GM18505 (cell line): Measurements from ENCODE around the gene TM9SF3.

ENCODE experiments used
- ATAC-seq: cut with Tn5 transposase; IDR thresholded peaks from one replicate; pipeline ENCODE4 v1.9.1; 2021; ENCODE audit not compliant: unreplicated experiment
- POLR2A ChIP-seq: IDR thresholded peaks from 4 replicates; pipeline ENCODE4 v1.6.1; 2011; ENCODE audit warnings: borderline replicate concordance; ENCODE audit not compliant: insufficient read depth, insufficient read length; ENCODE audit errors: extremely low read depth

Gene TM9SF3

DNA sequence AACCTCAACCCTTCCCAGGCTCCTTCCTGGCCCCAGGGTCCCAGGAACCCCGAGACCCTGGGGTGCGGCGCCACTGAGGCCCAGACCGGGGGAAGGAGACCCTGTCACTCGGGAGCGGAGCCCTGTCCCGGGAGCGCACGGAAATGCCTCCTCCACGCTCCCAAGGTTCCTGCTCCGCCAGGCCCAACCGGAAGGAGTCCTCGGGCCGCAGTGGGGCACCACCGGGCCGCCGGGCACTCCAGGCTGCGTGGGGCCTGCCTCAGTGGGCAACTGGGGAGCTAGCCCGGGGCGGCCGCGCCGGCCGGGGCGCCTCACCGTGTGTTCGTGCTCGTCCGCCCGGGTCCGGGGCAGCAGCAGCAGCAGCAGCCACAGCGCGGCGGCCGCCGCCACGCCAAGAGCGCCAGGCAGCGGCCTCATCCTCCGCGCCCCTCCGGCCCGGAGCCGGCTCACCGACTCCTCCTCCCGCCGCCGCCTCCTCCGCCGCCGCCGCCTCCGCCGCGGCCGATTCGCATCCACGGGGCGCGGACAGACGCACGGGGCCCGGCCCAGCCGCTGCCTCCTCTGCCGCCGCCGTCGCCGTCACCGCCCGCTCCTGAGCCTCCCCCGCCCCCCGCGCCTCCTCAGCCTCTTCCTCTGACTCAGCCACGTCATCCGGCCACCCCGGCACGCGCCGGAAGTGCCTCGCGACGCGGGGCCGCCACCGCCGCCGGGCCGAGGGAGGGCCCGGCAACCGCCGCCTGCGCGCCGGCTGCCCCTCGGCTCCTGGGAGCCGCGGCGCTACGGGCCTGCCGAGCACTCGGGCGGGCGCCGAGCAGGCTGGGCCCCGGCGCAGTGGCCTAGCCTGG, at the start of gene TM9SF3:
TSS of gene TM9SF3 (minus strand) at position 594 of the 845 bp plus-strand sequence. CDS start at position 417, 177 bp downstream.
- peak; percentile 67 for ATAC-seq
- TF ChIP-seq POLR2A = peak; percentile 95

DNA sequence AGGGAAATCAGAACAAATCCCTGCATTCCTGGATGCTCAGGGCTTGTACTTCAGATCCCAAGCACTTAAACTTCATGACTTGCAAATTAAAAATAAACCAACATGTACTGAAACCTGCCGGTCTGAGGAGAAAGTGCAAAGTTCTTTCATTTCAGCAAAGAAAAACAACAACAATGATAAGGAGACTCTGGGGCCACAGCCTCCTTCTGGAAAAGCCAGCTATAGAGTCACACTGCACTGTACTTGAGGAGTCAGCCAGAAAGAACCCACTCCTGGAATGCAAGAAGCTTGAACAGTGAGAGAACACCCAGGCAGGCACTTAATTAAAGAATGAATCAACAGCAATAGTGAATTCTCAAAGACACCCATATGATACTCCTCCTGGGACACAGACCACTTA, 49.7 kb upstream of the TM9SF3 start:
- ATAC-seq = no peak
- TF ChIP-seq POLR2A = no peak

DNA sequence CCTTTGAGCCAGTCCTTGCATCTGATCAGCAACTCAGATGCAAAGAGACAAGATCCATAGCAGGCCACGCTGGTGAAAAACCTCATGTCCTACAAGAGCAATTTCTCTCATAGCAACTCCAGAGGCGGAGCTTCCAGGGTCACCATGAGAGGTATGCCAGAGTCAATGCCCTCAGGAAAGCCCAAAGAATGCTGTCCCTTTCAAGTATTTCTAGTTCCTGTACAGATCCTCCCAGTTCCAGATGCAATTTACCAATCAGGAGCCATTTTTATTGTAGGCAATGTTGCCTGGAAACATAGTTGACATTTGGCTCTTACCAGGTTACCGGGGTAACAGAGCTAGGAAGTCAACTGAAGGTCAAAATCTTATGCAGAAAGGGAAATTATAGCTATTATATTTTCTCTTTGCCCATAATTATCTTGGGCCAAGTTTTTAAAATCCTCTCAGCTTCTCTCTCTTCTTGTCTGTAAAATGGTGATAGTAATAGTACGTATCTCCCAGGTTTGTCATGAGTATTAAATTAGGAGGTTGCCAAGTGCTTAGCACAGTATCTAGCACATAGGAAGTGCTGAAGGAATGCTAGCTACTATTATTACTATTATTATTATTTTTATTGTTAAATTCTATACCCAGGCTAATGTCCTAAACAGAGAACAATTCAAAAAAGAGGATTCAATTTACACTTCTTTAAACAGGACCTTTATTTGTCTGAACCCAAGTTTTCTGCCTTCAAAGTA, 46.3 kb upstream of the TM9SF3 start:
- no peak for TF ChIP-seq POLR2A
- ATAC-seq = no peak

DNA sequence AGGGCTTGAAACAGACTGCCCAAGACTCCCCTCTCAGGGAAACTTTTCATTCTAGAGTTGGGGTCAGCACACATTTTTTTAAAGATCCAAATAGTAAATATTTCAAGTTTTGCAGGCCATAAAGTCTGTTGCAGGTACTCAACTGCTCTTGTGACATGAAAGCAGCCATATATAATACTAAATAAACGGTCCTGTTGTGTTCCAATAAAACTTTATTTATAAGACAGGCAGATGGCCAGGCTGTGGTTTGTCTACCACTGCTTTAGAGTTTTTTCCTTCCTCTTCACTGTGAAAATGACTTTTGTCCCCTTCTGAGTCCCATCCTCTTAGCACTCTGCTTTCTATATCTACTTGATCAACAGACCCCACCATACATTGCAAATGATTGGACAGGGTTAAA, 40.5 kb upstream of the TM9SF3 start:
- no peak for ATAC-seq
- TF ChIP-seq POLR2A = no peak

DNA sequence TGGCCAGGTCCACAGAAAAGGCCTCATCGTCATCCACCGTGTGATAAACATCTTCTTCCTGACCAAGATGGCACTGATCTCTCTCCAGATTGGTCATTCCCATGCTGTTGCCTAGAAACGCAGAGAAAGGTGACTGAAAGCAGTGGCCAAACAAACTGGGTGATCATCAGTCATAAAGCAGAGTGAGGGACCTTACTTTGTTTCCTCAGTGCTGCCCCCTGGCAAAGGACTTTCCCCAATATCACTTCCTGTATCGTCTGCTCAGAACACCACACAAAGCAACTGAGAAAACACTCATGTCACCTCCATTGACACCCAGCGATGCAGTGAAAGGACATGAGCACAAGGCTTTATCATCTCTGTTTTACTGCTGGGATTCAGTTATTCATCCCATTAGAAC, 40.0 kb upstream of the TM9SF3 start:
- no peak for ATAC-seq
- TF ChIP-seq POLR2A = no peak

DNA sequence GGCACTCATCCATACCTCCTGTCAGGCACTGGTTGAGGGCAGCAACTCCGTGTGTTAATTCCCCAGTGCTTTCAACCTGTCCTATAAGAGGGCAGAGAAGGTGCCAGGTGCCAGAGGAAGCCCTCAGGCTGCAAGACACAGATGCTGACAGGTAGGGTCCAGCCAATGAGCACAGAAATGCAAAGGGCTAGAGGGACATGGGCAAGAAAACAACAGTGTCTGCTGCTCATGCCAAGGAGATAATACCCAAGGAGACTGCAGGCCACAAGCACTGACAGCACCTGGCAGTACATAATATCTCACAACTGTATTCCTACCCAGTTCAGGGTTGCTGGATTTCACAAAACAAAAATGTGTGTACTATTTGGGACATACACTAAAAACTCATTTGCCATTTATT, 38.4 kb upstream of the TM9SF3 start:
- no peak for TF ChIP-seq POLR2A
- ATAC-seq = no peak

DNA sequence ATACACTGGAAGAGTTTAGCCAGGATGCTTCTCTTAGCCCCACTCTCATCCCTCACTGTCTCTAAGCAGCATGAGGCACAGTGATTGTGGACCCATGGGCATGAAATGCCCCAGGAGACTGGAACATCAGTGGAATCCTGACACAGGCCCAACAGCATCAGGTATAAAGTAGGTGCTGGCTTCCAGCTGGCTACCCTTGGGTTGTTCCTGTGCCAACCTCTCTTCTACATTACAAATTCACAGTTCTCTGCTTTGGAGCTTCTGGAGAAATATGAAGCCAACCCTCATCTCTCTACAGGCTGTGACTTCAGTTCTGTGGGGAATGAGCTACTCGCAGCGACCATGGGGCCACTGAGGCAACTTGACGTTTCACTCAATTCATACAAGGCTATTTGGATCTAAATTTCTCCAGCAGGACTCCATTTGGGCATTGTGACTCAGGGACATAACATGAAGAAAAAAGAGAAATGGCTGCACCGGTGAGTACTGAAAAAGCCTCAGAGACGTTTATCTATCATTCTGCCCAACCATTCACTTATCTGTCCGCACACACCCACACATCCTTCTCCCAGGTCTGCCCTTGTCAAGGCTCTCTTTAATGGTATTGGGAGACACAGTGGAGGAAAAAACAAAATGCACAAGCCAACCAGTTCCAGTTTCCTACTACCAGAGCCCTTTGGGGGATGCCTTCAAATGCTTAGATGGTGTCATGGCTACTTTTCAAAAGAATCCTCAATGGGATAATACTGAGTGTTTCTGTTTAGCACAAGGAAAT, 35.4 kb upstream of the TM9SF3 start:
- no peak for TF ChIP-seq POLR2A
- no peak for ATAC-seq

DNA sequence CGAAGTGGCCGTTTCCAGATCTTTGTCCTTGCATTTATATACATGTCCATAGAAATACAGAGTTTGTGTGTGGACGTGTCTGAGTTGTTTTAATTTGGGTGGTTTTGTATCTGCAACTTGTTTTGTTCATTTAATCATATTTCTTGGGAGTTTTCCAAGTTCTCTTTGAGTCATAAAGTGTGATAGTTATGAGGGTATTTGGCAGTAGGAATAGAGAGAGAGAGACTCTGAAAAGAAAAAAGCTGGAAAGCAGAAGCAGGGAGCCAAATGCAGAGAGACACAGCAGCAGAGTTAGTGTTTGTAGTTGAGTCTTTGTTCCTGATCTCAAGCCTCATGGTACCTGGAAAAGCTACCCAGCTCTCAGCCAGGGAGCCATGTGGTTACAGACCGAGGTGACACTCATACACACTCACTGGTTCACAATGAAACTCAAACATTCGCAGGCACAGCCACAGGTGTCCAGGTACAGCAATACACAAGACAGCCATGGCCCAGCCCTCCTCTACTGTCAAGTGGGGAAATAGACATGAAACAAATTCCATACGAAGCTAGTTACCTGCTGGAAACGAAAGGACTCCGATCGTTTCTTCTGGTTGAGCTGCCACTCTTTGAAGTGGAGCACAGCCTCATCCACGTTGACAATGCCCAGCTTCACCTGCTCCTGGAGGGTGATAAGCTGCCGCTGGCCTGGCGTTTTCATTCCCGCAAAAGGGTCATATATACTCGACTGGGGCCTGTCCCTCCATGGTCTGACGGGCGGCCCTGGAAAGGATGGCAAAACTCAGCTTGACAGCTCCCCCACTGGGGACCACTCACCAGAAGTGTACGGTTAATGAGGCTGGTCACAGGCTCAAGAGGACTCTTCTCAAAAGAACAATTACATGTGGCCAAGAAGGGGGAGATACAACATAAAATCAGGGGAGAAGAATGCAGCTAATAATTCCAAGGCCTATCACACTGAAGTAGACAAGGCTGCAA, 33.3 kb upstream of the TM9SF3 start:
- ATAC-seq = no peak
- no peak for TF ChIP-seq POLR2A

DNA sequence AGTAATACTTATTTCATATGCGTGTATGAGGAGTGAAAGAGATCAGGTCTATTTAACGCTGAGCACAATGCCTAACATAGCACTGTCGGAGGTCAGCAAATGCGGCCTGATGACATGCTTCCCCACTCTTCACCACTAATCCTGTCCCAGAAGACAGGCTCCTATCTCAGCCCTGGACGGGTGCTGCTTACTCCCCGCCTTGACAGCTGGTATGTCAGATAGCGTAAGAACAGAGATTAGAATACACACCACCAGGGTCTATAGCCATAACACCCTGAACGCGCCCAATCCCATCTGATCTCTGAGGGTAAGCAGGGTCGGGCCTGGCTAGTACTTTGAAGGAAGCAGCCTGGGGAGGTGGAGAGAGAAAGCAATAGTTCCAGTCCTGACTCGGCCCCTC, 32.3 kb upstream of the TM9SF3 start:
- peak; percentile 27 for TF ChIP-seq POLR2A
- no peak for ATAC-seq

DNA sequence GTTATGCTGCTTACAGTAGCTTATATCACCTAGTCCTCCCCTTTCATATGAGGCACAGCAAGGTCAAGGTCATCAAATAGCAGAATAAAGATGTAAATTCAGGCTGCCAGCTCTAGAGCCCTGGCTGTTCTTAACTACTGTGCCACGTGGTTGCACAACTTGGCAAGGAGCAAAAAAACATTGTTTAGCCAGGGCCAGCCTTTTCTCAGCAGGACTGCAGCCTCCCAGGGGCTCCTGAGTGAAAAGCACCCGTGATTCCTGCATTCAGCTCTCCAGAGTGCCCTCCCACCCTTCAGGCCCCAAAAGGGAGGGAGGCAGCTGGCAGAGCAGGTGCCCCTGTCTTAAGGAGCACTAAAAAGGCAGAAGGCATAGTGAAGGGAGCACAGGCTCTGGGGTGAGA, 31.8 kb upstream of the TM9SF3 start:
- no peak for ATAC-seq

DNA sequence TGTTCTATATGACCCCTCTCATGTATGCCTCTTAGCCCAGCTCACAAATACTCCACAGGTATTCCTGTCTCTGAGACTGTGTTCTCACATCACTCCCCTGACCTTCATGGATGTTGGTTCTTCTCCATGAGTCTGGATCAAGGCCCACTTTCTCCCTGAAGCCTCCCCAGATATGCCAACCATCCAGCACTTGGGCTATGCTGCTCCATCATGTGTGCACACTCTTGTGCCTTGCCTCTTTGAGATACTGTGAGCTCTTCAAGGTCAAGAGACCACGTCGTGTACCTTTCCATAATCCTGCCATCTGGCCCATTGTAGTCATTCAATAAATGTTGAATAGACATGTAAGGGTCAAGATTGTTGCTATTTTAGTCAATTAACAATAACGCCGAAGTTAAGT, 30.1 kb upstream of the TM9SF3 start:
- TF ChIP-seq POLR2A = no peak
- no peak for ATAC-seq

More for the DNA sequence above, 31.8 kb upstream of the TM9SF3 start:
- no peak for TF ChIP-seq POLR2A

DNA sequence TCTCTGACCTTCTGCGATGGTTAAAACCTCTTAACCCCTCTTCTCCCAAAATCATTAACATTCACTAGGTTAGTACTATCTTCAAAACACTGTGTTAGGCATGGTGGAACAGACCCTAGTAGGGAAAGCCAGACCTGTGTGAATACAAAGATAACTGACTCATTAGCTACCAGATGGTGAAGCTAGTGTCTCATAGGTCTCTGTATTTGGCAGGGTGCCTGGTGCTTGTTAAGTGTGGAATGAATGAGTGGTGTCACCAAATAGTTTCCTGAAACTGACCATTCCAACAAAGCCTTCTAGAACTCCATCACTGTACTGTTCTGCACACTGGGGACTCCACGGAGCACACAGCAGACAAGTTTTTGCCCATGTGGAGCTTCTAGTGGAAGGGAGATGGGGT, 27.7 kb upstream of the TM9SF3 start:
- TF ChIP-seq POLR2A = no peak
- no peak for ATAC-seq
